ENCODE data around the gene LRCH3.

The LRCH3 gene

DNA sequence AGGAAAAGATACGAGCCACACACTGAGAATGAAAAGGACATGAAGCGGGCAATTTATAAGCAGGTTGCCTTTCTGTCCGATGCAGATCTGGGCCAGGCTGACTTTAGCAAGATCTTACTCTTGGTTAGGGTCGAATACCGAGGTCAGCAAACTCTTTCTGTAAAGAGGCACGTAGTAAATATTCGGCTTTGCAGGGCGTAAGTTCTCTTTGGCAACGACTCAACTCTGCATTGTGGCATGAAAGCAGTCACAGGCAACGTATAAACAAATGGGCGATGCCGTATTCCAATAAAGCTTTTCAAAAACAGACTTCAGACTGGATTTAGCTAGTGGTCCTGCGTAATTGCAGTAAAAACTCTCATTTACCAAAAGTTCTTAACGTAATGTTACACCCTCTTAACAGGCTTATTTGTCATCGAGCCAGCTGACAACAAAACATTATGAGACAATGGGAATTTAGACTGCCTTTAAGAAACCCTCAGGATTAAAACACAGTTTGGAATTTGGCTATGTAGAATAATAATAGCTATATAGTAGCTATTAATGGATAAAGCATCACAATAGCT, 145.8 kb downstream of the LRCH3 start:
- H3K4me3 ChIP-seq (ENCODE audit: severe bottlenecking): no peak overlapping the region
- H3K36me3 ChIP-seq (ENCODE audit: low read depth): no peaks in the 10 kb centered on the region
- no peak for ATAC-seq (ENCODE audit: low read depth)
- no peaks in the 10 kb centered on the region for H3K27me3 ChIP-seq (ENCODE audit: insufficient read depth, poor library complexity, severe bottlenecking)
- no peak overlapping the region for H3K27ac ChIP-seq (ENCODE audit: poor library complexity, severe bottlenecking)
- no peaks in the 10 kb centered on the region for H3K9me3 ChIP-seq (ENCODE audit: severe bottlenecking)
- no peak for TF ChIP-seq CTCF (IDR thresholded peaks at IDR 0.05; ENCODE audit: poor library complexity, severe bottlenecking)
- no peaks in the 10 kb centered on the region for H3K4me1 ChIP-seq (ENCODE audit: insufficient read depth, poor library complexity, severe bottlenecking)
- DNase-seq (ENCODE audit: low spot score): no peak
